GM19240 (cell line): ENCODE data around the gene WDR36.
"Not testable (repeated sequence)": the region's sequence is repeated elsewhere in the genome, so short reads cannot be mapped to it uniquely, and the experiment has no call there.

Experiments used
- DNase-seq: peaks from one replicate; pipeline ENCODE4 v3.0.0; 2011; ENCODE audit warnings: low spot score; ENCODE audit not compliant: insufficient read length

WDR36 gene

DNA sequence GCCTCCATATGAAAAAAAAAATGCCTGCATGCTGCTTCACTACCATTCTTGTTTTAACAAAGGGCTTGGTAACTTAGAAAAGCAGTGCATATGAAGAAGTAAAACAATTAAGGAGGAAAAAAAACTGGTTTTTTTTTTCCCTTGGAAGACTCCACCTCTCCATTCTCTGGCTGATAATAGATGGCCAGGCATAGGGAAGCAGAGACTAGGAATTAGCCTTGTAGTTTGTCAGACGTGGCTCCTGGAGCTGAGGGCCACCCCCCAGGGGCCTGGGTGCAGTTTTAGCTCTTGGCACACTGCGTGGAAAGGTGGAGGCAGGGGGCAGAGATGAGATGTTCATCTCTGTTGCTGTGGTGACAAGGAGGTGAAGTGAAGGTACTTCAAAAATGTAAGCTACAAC lies 42.7 kb downstream of the WDR36 start:
- DNase-seq, result no peak

GRCh38 chr5:111135363-111135762 lies 43.2 kb downstream of the WDR36 start:
- DNase-seq, result no peak

- DNase-seq, result no peak
Observed at GRCh38 chr5:111135946-111136345, 43.8 kb downstream of the WDR36 start.

- no peak for DNase-seq
Observed at GRCh38 chr5:111138096-111138495, 45.9 kb downstream of the WDR36 start.

- DNase-seq, result not testable (repeated sequence)
Observed at GRCh38 chr5:111141471-111141870, 49.3 kb downstream of the WDR36 start.

GRCh38 chr5:111142932-111143331 lies 50.8 kb downstream of the WDR36 start:
- no peak for DNase-seq

GRCh38 chr5:111143910-111144309 lies 51.8 kb downstream of the WDR36 start:
- DNase-seq, result no peak

DNA sequence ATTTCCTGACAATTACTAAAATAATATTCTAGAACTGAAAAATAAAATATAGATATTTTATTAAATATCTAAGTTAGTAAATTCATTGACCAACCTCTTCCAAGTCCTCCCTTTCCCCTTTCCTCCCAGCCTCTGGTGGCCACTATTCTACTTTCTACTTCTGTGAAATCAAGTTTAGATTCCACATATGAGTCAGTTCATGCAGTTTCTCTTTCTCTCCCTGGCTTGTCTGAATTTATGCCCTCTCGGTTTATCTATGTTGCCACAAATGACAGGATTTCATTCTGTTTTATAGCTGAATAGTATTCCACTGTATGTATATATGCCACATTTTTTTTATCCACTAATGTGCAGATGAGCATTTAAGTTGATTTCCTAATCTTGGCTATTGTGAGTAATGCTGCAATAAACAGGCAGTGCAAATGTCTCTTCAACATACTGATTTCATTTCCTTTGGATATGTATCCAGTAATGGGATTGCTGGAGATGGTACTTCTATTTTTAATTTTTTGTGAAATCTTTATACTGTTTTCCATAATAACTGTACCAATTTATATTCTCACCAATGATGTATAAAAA lies 52.3 kb downstream of the WDR36 start:
- DNase-seq, result peak; percentile 31

DNA sequence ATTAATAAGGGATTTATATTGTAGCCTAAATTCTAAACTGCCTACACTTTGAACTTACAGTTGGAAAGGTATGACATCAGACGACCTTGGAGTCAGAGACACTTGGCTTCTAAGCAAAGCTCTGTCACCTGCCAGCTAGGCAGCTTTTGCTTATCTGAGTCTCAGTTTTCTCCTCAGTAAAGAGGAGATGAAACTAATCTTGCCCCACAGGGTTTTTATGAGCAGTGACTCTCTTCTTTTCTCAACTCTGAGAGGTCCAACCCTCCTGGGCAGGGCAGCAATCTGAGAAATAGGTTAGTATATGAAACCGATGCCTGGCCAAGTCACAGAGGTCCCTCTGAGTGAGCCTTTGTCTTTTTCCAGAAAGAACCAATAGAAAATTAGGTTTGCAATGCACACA lies 53.9 kb downstream of the WDR36 start:
- DNase-seq, result no peak

- DNase-seq, result no peak
Observed at GRCh38 chr5:111147502-111147901, 55.4 kb downstream of the WDR36 start.

DNA sequence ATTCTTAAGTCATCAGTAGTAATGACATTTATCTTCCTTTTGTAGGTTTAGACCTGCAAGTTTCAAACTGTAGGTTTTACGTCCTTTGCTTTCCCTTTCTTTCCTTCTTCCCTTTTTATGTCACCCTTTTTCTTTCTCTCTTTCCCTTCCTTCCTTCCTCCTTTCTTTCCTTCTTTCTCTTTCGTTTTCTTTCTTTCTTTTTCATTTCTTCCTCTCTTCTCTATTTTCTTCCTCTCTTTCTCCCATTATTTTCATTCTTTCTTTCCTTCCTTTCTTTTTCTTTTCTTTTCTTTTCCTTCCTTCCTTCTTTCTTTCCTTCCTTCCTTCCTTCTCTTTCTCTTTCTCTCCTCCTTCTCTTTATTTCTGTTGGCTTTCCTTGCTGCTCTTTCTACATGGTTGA lies 59.9 kb downstream of the WDR36 start:
- no peak for DNase-seq

GRCh38 chr5:111153483-111153882 lies 61.3 kb downstream of the WDR36 start:
- DNase-seq, result no peak

GRCh38 chr5:111153945-111154344 lies 61.8 kb downstream of the WDR36 start:
- no peak for DNase-seq

GRCh38 chr5:111158105-111158744 lies 66.1 kb downstream of the WDR36 start:
- peak; percentile 26 for DNase-seq

- DNase-seq, result no peak
Observed at GRCh38 chr5:111159845-111160244, 67.7 kb downstream of the WDR36 start.

DNA sequence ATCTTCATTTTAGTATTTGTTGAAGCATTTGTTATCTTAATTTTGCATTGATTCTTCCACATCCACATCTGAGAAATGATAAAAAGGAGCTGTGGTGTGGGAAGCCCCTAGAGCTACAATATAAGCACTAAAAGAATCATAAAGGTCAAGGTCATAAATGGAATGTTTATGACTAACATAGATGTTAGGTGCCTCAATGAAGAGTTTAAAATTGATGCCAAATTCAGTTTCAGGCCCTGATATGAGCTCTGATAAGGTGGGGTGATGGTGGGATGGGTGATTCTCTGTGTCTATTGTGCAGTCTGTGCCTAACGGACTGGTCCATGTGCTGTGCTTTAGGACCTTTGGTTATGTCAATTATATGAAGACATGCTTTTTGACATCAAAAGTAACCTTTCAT lies 70.9 kb downstream of the WDR36 start:
- no peak for DNase-seq

GRCh38 chr5:111165058-111165457 lies 72.9 kb downstream of the WDR36 start:
- DNase-seq, result no peak

DNA sequence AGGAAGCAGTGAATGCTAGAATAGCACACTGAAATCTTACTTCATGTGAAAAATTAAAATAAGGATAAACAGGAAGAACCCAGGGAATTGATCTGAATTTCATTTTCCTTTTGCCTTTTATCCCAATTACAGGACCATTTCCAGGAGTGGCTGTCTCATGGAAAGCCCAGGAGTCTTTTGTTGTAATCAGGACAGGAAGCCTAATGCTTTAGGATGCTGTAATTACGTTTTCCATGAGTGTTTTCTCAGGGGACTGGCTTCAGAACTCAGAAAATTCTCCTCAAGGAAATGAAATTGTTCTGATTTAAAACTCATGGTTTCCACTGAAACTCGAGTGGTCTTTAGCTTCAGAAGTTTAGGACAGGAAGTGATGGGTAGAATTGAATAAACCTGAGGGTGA lies 75.4 kb downstream of the WDR36 start:
- no peak for DNase-seq

DNA sequence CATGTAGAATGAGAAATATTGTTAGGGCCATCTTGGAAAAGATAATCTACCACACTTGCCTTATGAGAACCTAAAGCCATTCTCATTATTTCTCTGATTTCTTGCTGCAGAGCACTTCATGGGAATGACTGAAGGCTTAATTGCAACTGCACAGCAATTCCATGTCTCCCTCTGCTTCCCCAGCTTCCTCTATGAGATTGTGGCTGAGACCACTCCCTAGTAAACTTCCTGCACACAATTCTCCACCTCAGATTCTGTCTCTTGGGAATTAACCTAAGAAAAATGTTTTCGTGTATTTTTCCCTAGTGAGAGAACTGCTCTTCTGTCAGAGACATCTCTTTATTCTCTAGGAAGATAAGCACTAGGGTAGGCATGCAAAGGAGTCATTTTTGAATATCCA lies 76.5 kb downstream of the WDR36 start:
- DNase-seq, result no peak

DNA sequence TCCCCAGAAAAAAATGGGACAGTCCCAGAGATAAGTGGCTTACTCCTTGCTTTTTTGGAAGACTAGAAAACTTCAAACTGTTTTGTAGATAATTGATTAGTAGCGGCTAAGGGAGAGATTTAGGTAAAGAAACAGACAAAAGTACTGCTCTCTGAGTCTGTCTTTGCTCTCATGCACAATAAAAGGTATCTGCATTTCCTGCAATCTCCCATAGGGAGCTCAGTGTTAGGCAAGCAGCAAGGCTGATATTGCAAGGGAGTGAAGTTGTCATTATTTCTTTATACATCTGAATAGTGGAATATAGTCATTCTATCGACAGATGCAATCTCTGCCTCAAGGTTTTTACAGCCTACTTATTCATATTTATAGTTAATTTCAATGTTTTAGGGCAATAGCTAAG lies 77.1 kb downstream of the WDR36 start:
- DNase-seq, result no peak

- no peak for DNase-seq
Observed at GRCh38 chr5:111170279-111170678, 78.1 kb downstream of the WDR36 start.

DNA sequence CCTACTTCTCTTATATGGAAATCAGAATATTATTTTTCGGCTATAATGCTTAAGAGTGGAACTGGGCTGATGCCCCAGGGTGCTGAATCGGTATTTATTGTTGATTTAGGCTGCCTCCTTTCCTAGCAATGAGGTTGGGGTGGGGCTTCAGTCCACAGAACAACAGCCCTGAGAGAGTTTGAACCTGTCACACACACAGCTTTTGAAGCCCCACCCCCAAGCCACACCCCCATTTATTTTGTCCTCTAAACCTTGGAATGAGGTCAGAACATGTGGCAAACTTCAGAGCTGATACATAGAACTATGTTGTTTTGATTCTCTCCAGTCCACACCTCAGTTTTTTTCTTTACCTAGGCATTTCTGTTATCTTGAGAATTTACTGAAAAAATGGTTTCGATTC lies 80.4 kb downstream of the WDR36 start:
- no peak for DNase-seq

GRCh38 chr5:111173476-111173875 lies 81.3 kb downstream of the WDR36 start:
- no peak for DNase-seq
